NCI-H1930 (cell line): ENCODE results near the gene TMIE.
"Not testable (repeated sequence)": the region's sequence is repeated elsewhere in the genome, so short reads cannot be mapped to it uniquely, and the experiment has no call there.

Experiments
- DNase-seq, 2 experiments: peaks; one replicate each; lab custom pipeline; 2025; lab: John Stamatoyannopoulos, UW

Gene TMIE

GRCh38 chr3:46685446-46685845, 15.7 kb upstream of the TMIE start:
- no peak for DNase-seq

- DNase-seq = no peak
Measured at GRCh38 chr3:46690798-46691197, 10.4 kb upstream of the TMIE start.

GRCh38 chr3:46692566-46692990, 8.6 kb upstream of the TMIE start:
- no peak for DNase-seq

- peak; percentile 16 to 33 for DNase-seq
Measured at GRCh38 chr3:46693038-46693891, 7.9 kb upstream of the TMIE start, which contains the start of gene ALS2CL. ALS2CL (minus strand) TSS chr3:46693679; CDS start chr3:46689440, 4,239 bp downstream.

GRCh38 chr3:46693892-46694226, 7.3 kb upstream of the TMIE start:
- DNase-seq = no peak

- no peak for DNase-seq
Measured at GRCh38 chr3:46694520-46694919, 6.7 kb upstream of the TMIE start.

GRCh38 chr3:46695177-46695961, 5.8 kb upstream of the TMIE start:
- DNase-seq = no peak

GRCh38 chr3:46695962-46696894, 5.0 kb upstream of the TMIE start:
- DNase-seq = no peak

- DNase-seq = no peak
Measured at GRCh38 chr3:46699676-46700523, 1.3 kb upstream of the TMIE start.

- no peak for DNase-seq
Measured at GRCh38 chr3:46700772-46701171, 420 bp upstream of the TMIE start.

- no peak for DNase-seq
Measured at GRCh38 chr3:46702246-46703012, 1.2 kb downstream of the TMIE start.

- no peak for DNase-seq
Measured at GRCh38 chr3:46703013-46703520, 1.9 kb downstream of the TMIE start.

- DNase-seq = not testable (repeated sequence)
Measured at GRCh38 chr3:46704346-46704745, 3.2 kb downstream of the TMIE start.

- peak; percentile 3 to 21 for DNase-seq
Measured at GRCh38 chr3:46705022-46705530, 3.9 kb downstream of the TMIE start.

- no peak for DNase-seq
Measured at GRCh38 chr3:46705751-46706552, 4.8 kb downstream of the TMIE start.

GRCh38 chr3:46706771-46707582, 5.8 kb downstream of the TMIE start:
- no peak for DNase-seq

GRCh38 chr3:46707601-46708011, 6.4 kb downstream of the TMIE start:
- no peak for DNase-seq
